Measurements from ENCODE around the gene MYO1F.

DNA sequence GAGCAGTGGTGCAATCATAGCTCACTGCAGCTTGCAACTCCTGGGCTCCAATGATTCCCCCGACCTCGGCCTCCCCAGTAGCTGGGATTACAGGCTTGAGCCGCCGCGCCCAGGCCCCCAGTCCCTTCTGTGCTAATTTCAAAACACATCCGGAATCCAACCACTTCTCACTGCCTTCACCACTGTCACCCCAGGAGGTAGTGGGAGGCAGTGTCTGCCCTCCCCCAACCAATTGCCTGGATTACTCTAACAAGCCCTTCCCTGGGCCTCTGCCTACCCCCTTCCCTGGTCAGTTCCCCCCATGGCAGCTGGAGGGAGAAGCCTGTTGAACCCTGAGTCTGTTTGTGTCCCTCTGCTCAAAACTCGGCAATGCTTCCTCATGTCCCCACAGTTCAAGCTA lies 77.1 kb downstream of the MYO1F start:
- TF ChIP-seq, protein P1, sequence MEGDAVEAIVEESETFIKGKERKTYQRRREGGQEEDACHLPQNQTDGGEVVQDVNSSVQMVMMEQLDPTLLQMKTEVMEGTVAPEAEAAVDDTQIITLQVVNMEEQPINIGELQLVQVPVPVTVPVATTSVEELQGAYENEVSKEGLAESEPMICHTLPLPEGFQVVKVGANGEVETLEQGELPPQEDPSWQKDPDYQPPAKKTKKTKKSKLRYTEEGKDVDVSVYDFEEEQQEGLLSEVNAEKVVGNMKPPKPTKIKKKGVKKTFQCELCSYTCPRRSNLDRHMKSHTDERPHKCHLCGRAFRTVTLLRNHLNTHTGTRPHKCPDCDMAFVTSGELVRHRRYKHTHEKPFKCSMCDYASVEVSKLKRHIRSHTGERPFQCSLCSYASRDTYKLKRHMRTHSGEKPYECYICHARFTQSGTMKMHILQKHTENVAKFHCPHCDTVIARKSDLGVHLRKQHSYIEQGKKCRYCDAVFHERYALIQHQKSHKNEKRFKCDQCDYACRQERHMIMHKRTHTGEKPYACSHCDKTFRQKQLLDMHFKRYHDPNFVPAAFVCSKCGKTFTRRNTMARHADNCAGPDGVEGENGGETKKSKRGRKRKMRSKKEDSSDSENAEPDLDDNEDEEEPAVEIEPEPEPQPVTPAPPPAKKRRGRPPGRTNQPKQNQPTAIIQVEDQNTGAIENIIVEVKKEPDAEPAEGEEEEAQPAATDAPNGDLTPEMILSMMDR (IDR thresholded peaks at IDR 0.05; ENCODE audit: insufficient read depth, low read length) = no peak
- no peak for TF ChIP-seq GABPA (IDR thresholded peaks at IDR 0.05; ENCODE audit: low read depth)
- peak; percentile 98 for TF ChIP-seq POLR2AphosphoS5 (IDR thresholded peaks at IDR 0.05; ENCODE audit: low read depth)
- TF ChIP-seq, protein P2, sequence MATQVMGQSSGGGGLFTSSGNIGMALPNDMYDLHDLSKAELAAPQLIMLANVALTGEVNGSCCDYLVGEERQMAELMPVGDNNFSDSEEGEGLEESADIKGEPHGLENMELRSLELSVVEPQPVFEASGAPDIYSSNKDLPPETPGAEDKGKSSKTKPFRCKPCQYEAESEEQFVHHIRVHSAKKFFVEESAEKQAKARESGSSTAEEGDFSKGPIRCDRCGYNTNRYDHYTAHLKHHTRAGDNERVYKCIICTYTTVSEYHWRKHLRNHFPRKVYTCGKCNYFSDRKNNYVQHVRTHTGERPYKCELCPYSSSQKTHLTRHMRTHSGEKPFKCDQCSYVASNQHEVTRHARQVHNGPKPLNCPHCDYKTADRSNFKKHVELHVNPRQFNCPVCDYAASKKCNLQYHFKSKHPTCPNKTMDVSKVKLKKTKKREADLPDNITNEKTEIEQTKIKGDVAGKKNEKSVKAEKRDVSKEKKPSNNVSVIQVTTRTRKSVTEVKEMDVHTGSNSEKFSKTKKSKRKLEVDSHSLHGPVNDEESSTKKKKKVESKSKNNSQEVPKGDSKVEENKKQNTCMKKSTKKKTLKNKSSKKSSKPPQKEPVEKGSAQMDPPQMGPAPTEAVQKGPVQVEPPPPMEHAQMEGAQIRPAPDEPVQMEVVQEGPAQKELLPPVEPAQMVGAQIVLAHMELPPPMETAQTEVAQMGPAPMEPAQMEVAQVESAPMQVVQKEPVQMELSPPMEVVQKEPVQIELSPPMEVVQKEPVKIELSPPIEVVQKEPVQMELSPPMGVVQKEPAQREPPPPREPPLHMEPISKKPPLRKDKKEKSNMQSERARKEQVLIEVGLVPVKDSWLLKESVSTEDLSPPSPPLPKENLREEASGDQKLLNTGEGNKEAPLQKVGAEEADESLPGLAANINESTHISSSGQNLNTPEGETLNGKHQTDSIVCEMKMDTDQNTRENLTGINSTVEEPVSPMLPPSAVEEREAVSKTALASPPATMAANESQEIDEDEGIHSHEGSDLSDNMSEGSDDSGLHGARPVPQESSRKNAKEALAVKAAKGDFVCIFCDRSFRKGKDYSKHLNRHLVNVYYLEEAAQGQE (IDR thresholded peaks at IDR 0.05; ENCODE audit: insufficient replicate concordance, low read depth) = peak; percentile 61
- peak; percentile 80 for TF ChIP-seq SPI1 (IDR thresholded peaks at IDR 0.05; ENCODE audit: borderline replicate concordance, low read depth)
